Caco-2 (cell line): Measurements from ENCODE around the gene SARS2. TPM values are rescaled to one million over a fixed set of nuclear protein-coding genes. Genes with fewer than 3 reads are reported as not detected.

Experiments used
- BruUV-seq: library from RNA; stranded (reverse); fragments of 400-500 nt; replicated peaks from 2 replicates; lab custom pipeline; 2021; lab: Mats Ljungman, UMichigan
- CTCF ChIA-PET: fragments of 300-600 bp; sonication (Branson Sonifier 250); formaldehyde crosslinking; loops from one replicate; lab custom pipeline; 2022; ENCODE audit warnings: antibody characterized with exemption; lab: Charles Lee
- POLR2A ChIA-PET: fragments of 300-600 bp; sonication (Branson Sonifier 250); formaldehyde crosslinking; loops from one replicate; lab custom pipeline; 2022; ENCODE audit warnings: antibody characterized with exemption; lab: Charles Lee
- DNase-seq, 2 experiments: peaks; one replicate each; pipeline versions ENCODE4 v3.0.0 to v3.0.0-alpha.2; 2020 to 2022
- H3K27me3 ChIP-seq: replicated peaks from 2 replicates; pipeline ENCODE4 v1.6.0; 2011; ENCODE audit warnings: low read length; ENCODE audit not compliant: control insufficient read depth, insufficient read depth
- H3K36me3 ChIP-seq: 2 replicates; pipeline ENCODE4 v1.5.1; 2011; ENCODE audit warnings: low read length; ENCODE audit not compliant: control insufficient read depth, insufficient read depth
- H3K4me1 ChIP-seq: fragments of 250-450 bp; sonication (Bioruptor Pico); 2 replicates; pipeline ENCODE4 v1.5.1; 2020; ENCODE audit warnings: mild to moderate bottlenecking
- H3K4me3 ChIP-seq: 2 replicates; pipeline ENCODE4 v1.5.1; 2011; ENCODE audit warnings: low read depth, mild to moderate bottlenecking, control low read depth, low read length
- H3K9me3 ChIP-seq: fragments of 250-450 bp; sonication (Bioruptor Pico); 2 replicates; pipeline ENCODE4 v1.5.1; 2020; ENCODE audit warnings: mild to moderate bottlenecking, moderate library complexity
- H3K27ac Mint-ChIP-seq: one replicate; pipeline ENCODE4 v1.8.0; 2022; ENCODE audit warnings: mixed read lengths; ENCODE audit not compliant: unreplicated experiment
- H3K27me3 Mint-ChIP-seq: one replicate; pipeline ENCODE4 v1.8.0; 2022; ENCODE audit warnings: mixed read lengths; ENCODE audit not compliant: insufficient read depth, unreplicated experiment
- H3K36me3 Mint-ChIP-seq: one replicate; pipeline ENCODE4 v1.8.0; 2022; ENCODE audit warnings: mild to moderate bottlenecking, mixed read lengths; ENCODE audit not compliant: insufficient read depth, unreplicated experiment
- H3K4me1 Mint-ChIP-seq: one replicate; pipeline ENCODE4 v1.8.0; 2022; ENCODE audit warnings: low read depth, mixed read lengths; ENCODE audit not compliant: unreplicated experiment
- H3K4me3 Mint-ChIP-seq: one replicate; pipeline ENCODE4 v1.8.0; 2022; ENCODE audit warnings: mild to moderate bottlenecking, moderate library complexity, mixed read lengths; ENCODE audit not compliant: unreplicated experiment
- H3K9me3 Mint-ChIP-seq: one replicate; pipeline ENCODE4 v1.8.0; 2022; ENCODE audit warnings: mixed read lengths; ENCODE audit not compliant: unreplicated experiment
- intact Hi-C: fragments of 100-400 bp; cut with micrococcal nuclease; formaldehyde crosslinking; loops from one replicate; pipeline ENCODE4 v1.10.0; 2022; ENCODE audit not compliant: unreplicated experiment
- total RNA-seq: library from RNA; stranded (reverse); gene quantifications from 2 replicates; pipeline ENCODE4 v1.2.3, GENCODE V29; 2022
- TF ChIP-seq, protein P1 (sequence below), 2 experiments: fragments of 200-600 bp in 1 of 2; IDR thresholded peaks; 1 replicate in 1 of 2; 2 replicates in 1 of 2; pipeline versions ENCODE4 v1.5.1 to v1.8.0; 2011 to 2022; ENCODE audit warnings: antibody characterized with exemption in 1 of 2, control low read depth in 1 of 2, inconsistent platforms in 1 of 2, low read depth in 1 of 2, low read length in 1 of 2, mild to moderate bottlenecking in 1 of 2, moderate library complexity in 1 of 2; ENCODE audit not compliant: insufficient read depth in 1 of 2, severe bottlenecking in 1 of 2, unreplicated experiment in 1 of 2

SARS2 gene
- total RNA-seq, 1 experiment from 2014 or later, result 66.6 TPM

GRCh38 chr19:38949580-38950367, 19.2 kb upstream of the SARS2 start:
- intact Hi-C loops, result no loop called here
- H3K4me3 Mint-ChIP-seq, result no peak overlapping the region
- no peak overlapping the region for H3K27ac Mint-ChIP-seq
- Histone ChIP-seq H3K4me3 (no peak overlapping the region), H3K27me3 (no peaks in the 10 kb centered on the region), H3K9me3 (no peaks in the 10 kb centered on the region), H3K36me3 (peaks cover 4% of the 10 kb centered on the region), H3K4me1 (peaks cover 18% of the 10 kb centered on the region)
- BruUV-seq, result no TSS peak
- H3K4me1 Mint-ChIP-seq, result peaks cover 19% of the 10 kb centered on the region
- ChIA-PET POLR2A (no interaction called here), CTCF (interaction anchor here (0.7 kb wide), 1 partner anchor 11 kb away, joined by 4 read pairs; no protein-coding TSS in a partner anchor)
- TF ChIP-seq, protein P1, sequence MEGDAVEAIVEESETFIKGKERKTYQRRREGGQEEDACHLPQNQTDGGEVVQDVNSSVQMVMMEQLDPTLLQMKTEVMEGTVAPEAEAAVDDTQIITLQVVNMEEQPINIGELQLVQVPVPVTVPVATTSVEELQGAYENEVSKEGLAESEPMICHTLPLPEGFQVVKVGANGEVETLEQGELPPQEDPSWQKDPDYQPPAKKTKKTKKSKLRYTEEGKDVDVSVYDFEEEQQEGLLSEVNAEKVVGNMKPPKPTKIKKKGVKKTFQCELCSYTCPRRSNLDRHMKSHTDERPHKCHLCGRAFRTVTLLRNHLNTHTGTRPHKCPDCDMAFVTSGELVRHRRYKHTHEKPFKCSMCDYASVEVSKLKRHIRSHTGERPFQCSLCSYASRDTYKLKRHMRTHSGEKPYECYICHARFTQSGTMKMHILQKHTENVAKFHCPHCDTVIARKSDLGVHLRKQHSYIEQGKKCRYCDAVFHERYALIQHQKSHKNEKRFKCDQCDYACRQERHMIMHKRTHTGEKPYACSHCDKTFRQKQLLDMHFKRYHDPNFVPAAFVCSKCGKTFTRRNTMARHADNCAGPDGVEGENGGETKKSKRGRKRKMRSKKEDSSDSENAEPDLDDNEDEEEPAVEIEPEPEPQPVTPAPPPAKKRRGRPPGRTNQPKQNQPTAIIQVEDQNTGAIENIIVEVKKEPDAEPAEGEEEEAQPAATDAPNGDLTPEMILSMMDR (IDR thresholded peaks at IDR 0.05; ENCODE audit: insufficient read depth in 1 of 2, low read depth in 1 of 2, low read length in 1 of 2, severe bottlenecking in 1 of 2, unreplicated experiment in 1 of 2), result no peak
- no peaks in the 10 kb centered on the region for H3K9me3 Mint-ChIP-seq
- peaks cover 44% of the 10 kb centered on the region for H3K36me3 Mint-ChIP-seq
- DNase-seq, result peak in 1 of 2 experiments; percentile 37
- H3K27me3 Mint-ChIP-seq, result no peaks in the 10 kb centered on the region

DNA sequence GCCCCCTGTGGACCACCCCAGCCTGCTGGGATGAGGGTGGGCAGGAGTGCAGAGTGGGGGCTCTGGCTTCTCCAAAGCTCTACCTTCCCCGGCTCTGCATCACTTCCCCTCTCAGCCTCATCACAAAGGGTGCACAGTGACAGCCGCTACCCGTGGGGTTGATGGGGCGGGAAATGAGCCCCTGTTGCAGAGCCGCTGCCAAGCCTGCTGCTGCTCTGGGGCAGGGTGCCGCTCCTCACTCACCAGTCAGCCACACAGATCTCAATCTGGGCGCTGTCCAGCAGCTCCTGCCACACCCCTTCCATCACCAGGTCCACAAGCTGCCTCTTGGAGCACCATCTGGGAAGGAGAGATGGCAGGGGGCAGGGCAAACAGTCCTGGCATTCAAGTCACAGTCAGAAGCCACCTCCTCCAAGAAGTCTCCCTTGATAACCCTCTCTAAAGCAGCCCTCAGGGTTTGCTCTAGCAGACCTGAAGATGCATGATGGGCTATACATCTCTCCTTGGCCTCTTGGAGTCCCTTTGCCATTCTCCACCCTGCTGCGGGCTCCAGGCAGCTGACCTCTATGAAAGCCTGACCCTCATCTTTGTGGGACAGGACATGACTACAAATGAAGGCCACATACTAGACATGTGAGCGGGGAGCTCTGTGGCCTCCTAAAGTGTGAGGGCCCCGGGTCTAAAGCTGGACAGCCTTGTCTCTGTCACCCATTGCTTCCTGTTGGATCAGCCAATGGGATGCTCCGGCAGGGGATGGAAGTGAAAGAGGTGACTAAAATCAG, 15.9 kb upstream of the SARS2 start:
- Mint-ChIP-seq H3K27ac (peak overlapping the region; percentile 30), H3K36me3 (peaks cover 47% of the 10 kb centered on the region), H3K27me3 (no peaks in the 10 kb centered on the region), H3K9me3 (no peaks in the 10 kb centered on the region), H3K4me3 (no peak overlapping the region), H3K4me1 (no peaks in the 10 kb centered on the region)
- H3K9me3 ChIP-seq, result no peaks in the 10 kb centered on the region
- no peak overlapping the region for H3K4me3 ChIP-seq
- TF ChIP-seq, protein P1 (IDR thresholded peaks at IDR 0.05; ENCODE audit: insufficient read depth in 1 of 2, low read depth in 1 of 2, low read length in 1 of 2, severe bottlenecking in 1 of 2, unreplicated experiment in 1 of 2), result no peak
- peaks cover 5% of the 10 kb centered on the region for H3K36me3 ChIP-seq
- H3K27me3 ChIP-seq, result no peaks in the 10 kb centered on the region
- no peaks in the 10 kb centered on the region for H3K4me1 ChIP-seq
- intact Hi-C loops, result no loop called here
- CTCF ChIA-PET, result no interaction called here
- POLR2A ChIA-PET, result interaction anchor here (1.4 kb wide), 1 partner anchor 15 kb away, joined by 4 read pairs; the partner anchor contains the start of gene MRPS12
- no TSS peak for BruUV-seq
- DNase-seq, result no peak

DNA sequence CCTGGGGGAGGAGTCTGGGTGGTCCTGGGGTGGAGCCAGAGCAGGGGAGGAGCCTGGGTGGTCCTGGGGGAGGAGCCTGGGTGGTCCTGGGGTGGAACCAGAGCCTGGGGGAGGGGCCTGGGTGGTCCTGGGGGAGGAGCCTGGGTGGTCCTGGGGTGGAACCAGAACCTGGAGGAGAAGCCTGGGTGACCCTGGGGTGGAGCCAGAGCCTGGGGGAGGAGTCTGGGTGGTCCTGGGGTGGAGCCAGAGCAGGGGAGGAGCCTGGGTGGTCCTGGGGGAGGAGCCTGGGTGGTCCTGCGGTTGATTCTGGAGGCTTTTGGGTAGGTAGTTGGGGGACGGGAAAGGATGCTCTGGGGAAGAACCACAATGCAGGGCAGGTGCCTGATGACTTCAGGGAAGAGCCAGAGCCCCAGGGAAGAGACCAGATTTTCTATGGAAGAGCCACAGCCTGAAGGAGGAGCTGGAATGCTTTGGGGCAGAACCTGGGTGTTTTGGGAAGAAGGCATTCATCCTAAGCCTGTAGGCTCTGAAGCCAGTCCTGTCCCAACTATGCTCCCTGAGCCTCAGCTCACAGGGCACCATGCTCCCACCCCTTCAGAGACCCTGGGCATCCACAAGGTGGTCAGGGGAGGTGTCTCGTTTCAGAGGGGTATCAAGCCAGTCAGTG, 15.1 kb upstream of the SARS2 start:
- Mint-ChIP-seq H3K36me3 (peaks cover 44% of the 10 kb centered on the region), H3K4me3 (no peak overlapping the region), H3K27ac (no peak overlapping the region), H3K27me3 (no peaks in the 10 kb centered on the region), H3K4me1 (no peaks in the 10 kb centered on the region), H3K9me3 (no peaks in the 10 kb centered on the region)
- Histone ChIP-seq H3K4me1 (no peaks in the 10 kb centered on the region), H3K36me3 (peaks cover 5% of the 10 kb centered on the region), H3K27me3 (no peaks in the 10 kb centered on the region), H3K4me3 (no peak overlapping the region), H3K9me3 (no peaks in the 10 kb centered on the region)
- no TSS peak for BruUV-seq
- intact Hi-C loops, result no loop called here
- ChIA-PET POLR2A (interaction anchor here (1.4 kb wide), 1 partner anchor 15 kb away, joined by 4 read pairs; the partner anchor contains the start of gene MRPS12), CTCF (no interaction called here)
- TF ChIP-seq, protein P1 (IDR thresholded peaks at IDR 0.05; ENCODE audit: insufficient read depth in 1 of 2, low read depth in 1 of 2, low read length in 1 of 2, severe bottlenecking in 1 of 2, unreplicated experiment in 1 of 2), result no peak
- DNase-seq, result no peak
